ENCODE results near the gene CST3. TPM values are rescaled to one million over a fixed set of nuclear protein-coding genes. Genes with fewer than 3 reads are reported as not detected.

Gene CST3
- total RNA-seq, 1 donor = 229 TPM

- Histone ChIP-seq H3K27ac (ENCODE audit: low read depth, low read length) (no peak overlapping the region), H3K4me3 (ENCODE audit: insufficient read depth, low read length) (no peak overlapping the region), H3K4me1 (ENCODE audit: insufficient read depth, low read length) (no peaks in the 10 kb centered on the region), H3K27me3 (ENCODE audit: insufficient read depth, low read length) (no peaks in the 10 kb centered on the region), H4K20me1 (ENCODE audit: insufficient read depth, low read length) (no peaks in the 10 kb centered on the region), H3K36me3 (ENCODE audit: insufficient read depth, low read length) (no peaks in the 10 kb centered on the region), H3K4me2 (ENCODE audit: insufficient read depth, low read length) (no peak overlapping the region), H3K9me3 (ENCODE audit: low read depth, low read length) (no peaks in the 10 kb centered on the region), H3K79me2 (ENCODE audit: insufficient read depth, low read length) (no peaks in the 10 kb centered on the region), H2AFZ (ENCODE audit: low read length) (no peak overlapping the region)
- TF ChIP-seq, protein P1, sequence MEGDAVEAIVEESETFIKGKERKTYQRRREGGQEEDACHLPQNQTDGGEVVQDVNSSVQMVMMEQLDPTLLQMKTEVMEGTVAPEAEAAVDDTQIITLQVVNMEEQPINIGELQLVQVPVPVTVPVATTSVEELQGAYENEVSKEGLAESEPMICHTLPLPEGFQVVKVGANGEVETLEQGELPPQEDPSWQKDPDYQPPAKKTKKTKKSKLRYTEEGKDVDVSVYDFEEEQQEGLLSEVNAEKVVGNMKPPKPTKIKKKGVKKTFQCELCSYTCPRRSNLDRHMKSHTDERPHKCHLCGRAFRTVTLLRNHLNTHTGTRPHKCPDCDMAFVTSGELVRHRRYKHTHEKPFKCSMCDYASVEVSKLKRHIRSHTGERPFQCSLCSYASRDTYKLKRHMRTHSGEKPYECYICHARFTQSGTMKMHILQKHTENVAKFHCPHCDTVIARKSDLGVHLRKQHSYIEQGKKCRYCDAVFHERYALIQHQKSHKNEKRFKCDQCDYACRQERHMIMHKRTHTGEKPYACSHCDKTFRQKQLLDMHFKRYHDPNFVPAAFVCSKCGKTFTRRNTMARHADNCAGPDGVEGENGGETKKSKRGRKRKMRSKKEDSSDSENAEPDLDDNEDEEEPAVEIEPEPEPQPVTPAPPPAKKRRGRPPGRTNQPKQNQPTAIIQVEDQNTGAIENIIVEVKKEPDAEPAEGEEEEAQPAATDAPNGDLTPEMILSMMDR (IDR thresholded peaks at IDR 0.05; ENCODE audit: extremely low read depth, low read depth, low read length) = no peak
- no peak for DNase-seq (ENCODE audit: insufficient read length, low spot score, missing footprints)
These were observed 46.1 kb upstream of the CST3 start for GRCh38 chr20:23683807-23684206.

- no peaks in the 10 kb centered on the region for H3K4me1 ChIP-seq (ENCODE audit: insufficient read depth, low read length)
- TF ChIP-seq, protein P1 (IDR thresholded peaks at IDR 0.05; ENCODE audit: extremely low read depth, low read depth, low read length) = no peak
- H3K27me3 ChIP-seq (ENCODE audit: insufficient read depth, low read length) = no peaks in the 10 kb centered on the region
- H3K4me3 ChIP-seq (ENCODE audit: insufficient read depth, low read length) = no peak overlapping the region
- H3K36me3 ChIP-seq (ENCODE audit: insufficient read depth, low read length) = no peaks in the 10 kb centered on the region
- H3K27ac ChIP-seq (ENCODE audit: low read depth, low read length) = no peak overlapping the region
- H2AFZ ChIP-seq (ENCODE audit: low read length) = no peak overlapping the region
- H3K9me3 ChIP-seq (ENCODE audit: low read depth, low read length) = no peaks in the 10 kb centered on the region
- no peaks in the 10 kb centered on the region for H4K20me1 ChIP-seq (ENCODE audit: insufficient read depth, low read length)
- DNase-seq (ENCODE audit: insufficient read length, low spot score, missing footprints) = no peak
- H3K4me2 ChIP-seq (ENCODE audit: insufficient read depth, low read length) = no peak overlapping the region
- no peaks in the 10 kb centered on the region for H3K79me2 ChIP-seq (ENCODE audit: insufficient read depth, low read length)
These were observed 45.5 kb upstream of the CST3 start for GRCh38 chr20:23683281-23683680.

DNA sequence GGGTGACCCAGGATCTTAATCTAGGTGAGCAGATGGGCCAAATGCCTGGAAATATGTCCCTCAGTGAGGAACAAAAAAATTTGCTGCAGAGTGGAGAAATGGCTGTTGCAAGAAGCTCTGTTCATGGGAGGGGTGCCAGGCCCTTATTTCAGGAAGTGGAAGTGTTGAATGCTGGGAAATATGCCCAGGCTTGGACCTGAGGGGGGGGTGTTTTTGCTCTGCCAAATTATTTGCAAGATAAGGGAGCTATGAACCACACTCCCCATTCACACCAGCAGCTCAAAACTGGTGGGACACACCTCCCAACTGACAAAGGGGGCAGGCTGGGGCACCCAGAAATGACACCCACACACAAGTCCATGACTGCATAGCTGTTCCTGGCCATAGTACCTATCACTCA is 42.4 kb upstream of the CST3 start:
- H4K20me1 ChIP-seq (ENCODE audit: insufficient read depth, low read length) = no peaks in the 10 kb centered on the region
- H3K4me2 ChIP-seq (ENCODE audit: insufficient read depth, low read length) = no peak overlapping the region
- no peaks in the 10 kb centered on the region for H3K4me1 ChIP-seq (ENCODE audit: insufficient read depth, low read length)
- H3K4me3 ChIP-seq (ENCODE audit: insufficient read depth, low read length) = no peak overlapping the region
- TF ChIP-seq, protein P1 (IDR thresholded peaks at IDR 0.05; ENCODE audit: extremely low read depth, low read depth, low read length) = no peak
- no peaks in the 10 kb centered on the region for H3K36me3 ChIP-seq (ENCODE audit: insufficient read depth, low read length)
- peaks cover 6% of the 10 kb centered on the region for H3K27me3 ChIP-seq (ENCODE audit: insufficient read depth, low read length)
- H3K9me3 ChIP-seq (ENCODE audit: low read depth, low read length) = no peaks in the 10 kb centered on the region
- no peak overlapping the region for H3K27ac ChIP-seq (ENCODE audit: low read depth, low read length)
- DNase-seq (ENCODE audit: insufficient read length, low spot score, missing footprints) = no peak
- no peaks in the 10 kb centered on the region for H3K79me2 ChIP-seq (ENCODE audit: insufficient read depth, low read length)
- H2AFZ ChIP-seq (ENCODE audit: low read length) = no peak overlapping the region

GRCh38 chr20:23679133-23680092 is 41.7 kb upstream of the CST3 start:
- TF ChIP-seq, protein P1 (IDR thresholded peaks at IDR 0.05; ENCODE audit: extremely low read depth, low read depth, low read length) = no peak
- no peak overlapping the region for H3K4me2 ChIP-seq (ENCODE audit: insufficient read depth, low read length)
- no peak overlapping the region for H2AFZ ChIP-seq (ENCODE audit: low read length)
- H3K36me3 ChIP-seq (ENCODE audit: insufficient read depth, low read length) = no peaks in the 10 kb centered on the region
- H3K27ac ChIP-seq (ENCODE audit: low read depth, low read length) = no peak overlapping the region
- peaks cover 6% of the 10 kb centered on the region for H3K27me3 ChIP-seq (ENCODE audit: insufficient read depth, low read length)
- no peaks in the 10 kb centered on the region for H3K9me3 ChIP-seq (ENCODE audit: low read depth, low read length)
- no peaks in the 10 kb centered on the region for H3K79me2 ChIP-seq (ENCODE audit: insufficient read depth, low read length)
- no peak for DNase-seq (ENCODE audit: insufficient read length, low spot score, missing footprints)
- H3K4me3 ChIP-seq (ENCODE audit: insufficient read depth, low read length) = no peak overlapping the region
- no peaks in the 10 kb centered on the region for H3K4me1 ChIP-seq (ENCODE audit: insufficient read depth, low read length)
- H4K20me1 ChIP-seq (ENCODE audit: insufficient read depth, low read length) = no peaks in the 10 kb centered on the region
